Measurements from ENCODE around the gene SNCAIP. TPM values are rescaled to one million over a fixed set of nuclear protein-coding genes. Genes with fewer than 3 reads are reported as not detected.

SNCAIP gene
- total and polyA plus RNA-seq, 2 of the 4 experiments (the other 2 are of a cell fraction): 15.3 to 19.0 TPM

DNA sequence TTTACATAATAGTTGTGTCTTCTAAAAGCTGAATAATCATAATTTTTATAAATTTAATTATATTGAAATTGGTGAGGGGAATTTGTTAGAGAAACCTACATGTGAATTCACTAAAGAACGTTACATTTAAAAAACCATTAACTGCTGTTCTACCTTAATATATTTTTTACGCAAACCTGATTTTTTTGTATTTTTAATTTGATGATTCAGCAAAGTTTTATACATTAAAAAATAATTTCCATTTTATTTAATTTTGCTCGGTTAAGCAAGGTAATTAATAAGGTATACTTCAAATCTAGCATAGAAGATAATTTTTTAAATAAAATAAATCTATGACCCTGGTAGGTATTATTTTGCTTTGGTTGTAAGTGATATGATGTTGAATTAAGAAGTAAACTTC is 114.3 kb downstream of the SNCAIP start:
- no peaks in the 10 kb centered on the region for H4K20me1 ChIP-seq (ENCODE audit: insufficient read depth, low read length)
- H3K27ac ChIP-seq (ENCODE audit: insufficient read depth, low read length): no peak overlapping the region
- no peak overlapping the region for H2AK9ac ChIP-seq (replicated peaks; ENCODE audit: low read depth, low read length, poor library complexity)
- no peak for DNase-seq
- no peak overlapping the region for H3K9ac ChIP-seq (ENCODE audit: low read depth, low read length)
- H4K5ac ChIP-seq (ENCODE audit: low read depth, low read length): no peak overlapping the region
- H3K4me1 ChIP-seq (ENCODE audit: control insufficient read depth, insufficient read depth, low read length): no peaks in the 10 kb centered on the region
- ChIA-PET POLR2A (ENCODE audit: unreplicated experiment) (no interaction called here), CTCF (interaction anchor here (1.2 kb wide), 1 partner anchor 46 kb away, joined by 3 read pairs; no protein-coding TSS in a partner anchor)
- no peak overlapping the region for H2BK5ac ChIP-seq (ENCODE audit: low read depth, low read length, poor library complexity, severe bottlenecking)
- H3K79me1 ChIP-seq (ENCODE audit: low read depth in 1 of 2, low read length in 2 of 2): no peaks in the 10 kb centered on the region
- H3K23ac ChIP-seq (ENCODE audit: low read depth, low read length): no peak overlapping the region
- H3K4me3 ChIP-seq (ENCODE audit: insufficient read depth, low read depth, low read length): no peak overlapping the region
- intact Hi-C loops (cut with micrococcal nuclease): no loop called here
- H2BK120ac ChIP-seq (ENCODE audit: low read depth, low read length): no peak overlapping the region
- no peak overlapping the region for H2BK20ac ChIP-seq (ENCODE audit: low read depth, low read length)
- TF ChIP-seq RFX5 (IDR thresholded peaks at IDR 0.05; ENCODE audit: low read depth, low read length) (no peak), MAFK (IDR thresholded peaks at IDR 0.05; ENCODE audit: low read depth, low read length) (peak; percentile 97)
- dilution Hi-C loops (cut with HindIII; ENCODE audit: low sequenced_read_pairs, unreplicated experiment): no loop called here
- no peak overlapping the region for H2AK5ac ChIP-seq (ENCODE audit: low read depth, low read length)
- WGBS, 2 experiments (ENCODE audit: extremely low coverage in 2 of 2, insufficient read length in 1 of 2): no CpG with 5 or more reads among the region's 3 CpGs
- H3K36me3 ChIP-seq (ENCODE audit: control insufficient read depth, insufficient read depth, low read length): no peaks in the 10 kb centered on the region
- no peak overlapping the region for H2AFZ ChIP-seq (replicated peaks; ENCODE audit: low read length, poor library complexity)
- H3K9me1 ChIP-seq (ENCODE audit: insufficient read depth, low read length): no peaks in the 10 kb centered on the region
- H3K4ac ChIP-seq (ENCODE audit: low read depth, low read length): no peak overlapping the region
- H3K18ac ChIP-seq (ENCODE audit: low read depth, low read length): no peak overlapping the region
- no peaks in the 10 kb centered on the region for H3K9me3 ChIP-seq (ENCODE audit: control insufficient read depth, insufficient read depth, low read length)
- no TSS peak for BruUV-seq (replicated peaks)
- H3K27me3 ChIP-seq (ENCODE audit: control insufficient read depth, insufficient read depth, low read length): no peaks in the 10 kb centered on the region
- H3K4me2 ChIP-seq (ENCODE audit: low read depth, low read length): no peak overlapping the region
- in situ Hi-C loops (cut with MboI; ENCODE audit: low sequenced_read_pairs): no loop called here
- no peak for ATAC-seq (ENCODE audit: low read depth)
- H2BK15ac ChIP-seq (ENCODE audit: low read depth, low read length): no peak overlapping the region
- no peak overlapping the region for H4K8ac ChIP-seq (ENCODE audit: low read depth in 2 of 2, low read length in 2 of 2)
- H3K14ac ChIP-seq (replicated peaks; ENCODE audit: low read depth, low read length): no peak overlapping the region
- H4K91ac ChIP-seq (ENCODE audit: insufficient read depth, low read depth, low read length): no peak overlapping the region
- no peak overlapping the region for H3K56ac ChIP-seq (ENCODE audit: extremely low read depth, insufficient read depth, low read length)

All from IMR-90 (cell line).